Measurements from ENCODE around the gene ENOX1.

Gene ENOX1

DNA sequence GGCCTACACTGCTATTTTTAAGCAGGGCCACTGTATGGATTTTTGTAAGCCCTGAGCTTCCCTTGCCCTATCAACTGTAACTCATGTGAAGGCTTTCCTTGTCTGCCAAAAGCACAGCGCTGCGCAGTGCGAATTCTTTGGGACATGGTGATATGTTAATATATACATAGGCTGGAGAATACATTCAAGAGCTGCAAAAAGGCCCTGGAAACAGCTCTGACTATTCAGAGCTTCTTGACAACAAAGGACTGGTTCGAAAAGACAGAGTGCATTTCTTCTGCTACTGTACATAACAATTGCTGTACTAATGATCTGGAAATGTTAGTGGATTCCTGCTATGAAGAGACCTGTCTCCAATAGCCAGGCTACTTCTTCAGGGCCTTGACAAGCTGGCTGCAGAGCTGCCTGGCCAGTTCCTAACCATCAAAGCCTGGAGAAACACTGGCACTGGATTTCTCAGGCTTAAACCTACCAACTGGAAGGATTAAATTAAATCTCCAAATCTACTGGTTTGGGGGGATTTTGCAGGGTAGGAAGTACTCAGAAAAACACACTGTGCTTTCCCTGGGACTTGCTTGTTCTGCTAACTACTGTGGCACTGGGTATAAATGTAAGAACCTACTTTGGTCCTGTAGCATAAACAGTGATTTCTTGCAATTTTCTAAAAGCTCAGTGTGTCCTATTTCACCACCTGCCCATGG, 516.5 kb downstream of the ENOX1 start:
- DNase-seq, result no peak

DNA sequence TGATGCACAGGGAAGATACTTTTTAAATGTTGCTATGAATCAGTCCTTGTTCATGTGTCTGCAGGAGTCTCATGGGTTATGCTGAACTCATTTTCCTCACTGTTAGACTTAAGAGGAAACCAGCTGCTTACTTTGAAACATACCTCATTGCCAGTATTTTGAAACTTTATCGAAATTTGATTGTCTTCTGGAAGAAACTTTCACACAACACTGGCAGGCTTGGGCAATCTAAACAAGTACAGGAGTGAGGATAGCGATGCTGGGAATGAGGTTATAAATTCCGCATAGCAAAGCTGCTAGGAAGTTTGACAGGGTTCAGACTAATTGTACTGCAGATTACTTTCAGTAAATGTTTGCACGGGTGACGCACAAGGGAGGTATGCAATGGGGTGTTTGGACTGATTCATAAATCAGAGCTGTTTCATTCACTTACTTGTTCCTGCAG, 517.7 kb downstream of the ENOX1 start:
- DNase-seq, result no peak

DNA sequence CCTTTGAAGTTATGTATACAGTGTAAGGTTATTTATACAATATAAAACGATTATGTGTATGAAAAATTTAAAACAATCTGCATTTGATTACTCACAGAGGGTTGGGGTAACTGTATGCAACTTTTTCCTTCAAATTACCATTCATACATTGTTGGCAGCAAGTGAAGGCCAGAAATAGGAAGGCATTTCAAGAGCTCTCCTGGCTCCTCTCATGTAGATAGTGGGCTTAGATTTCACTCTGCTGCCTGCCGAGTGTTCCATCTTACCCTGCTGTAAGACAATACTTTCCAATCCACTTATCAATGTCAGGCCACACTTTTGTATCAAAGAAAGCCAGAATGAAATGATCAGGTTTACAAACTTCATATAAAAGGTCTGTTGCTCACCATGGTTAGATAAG, 518.1 kb downstream of the ENOX1 start:
- peak; percentile 37 for DNase-seq

DNA sequence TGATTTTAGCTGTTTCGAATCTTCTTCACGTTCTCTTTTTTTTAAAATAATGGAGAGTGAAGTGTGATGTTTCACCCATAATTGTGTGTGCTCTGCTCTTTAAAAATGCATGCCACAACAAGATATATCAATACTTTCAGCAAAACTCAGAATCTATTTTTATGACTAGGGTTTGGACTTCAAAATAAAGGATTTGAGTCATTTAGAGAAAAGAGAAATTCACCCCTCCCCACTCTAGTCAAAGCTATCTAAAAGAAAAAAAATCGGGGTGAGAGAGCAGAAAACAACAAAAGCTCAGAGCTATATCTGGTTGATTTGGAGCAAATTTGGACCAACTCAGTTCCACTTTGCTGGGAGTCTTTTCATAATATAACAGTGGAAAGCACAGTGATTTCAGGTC, 518.9 kb downstream of the ENOX1 start:
- no peak for DNase-seq

DNA sequence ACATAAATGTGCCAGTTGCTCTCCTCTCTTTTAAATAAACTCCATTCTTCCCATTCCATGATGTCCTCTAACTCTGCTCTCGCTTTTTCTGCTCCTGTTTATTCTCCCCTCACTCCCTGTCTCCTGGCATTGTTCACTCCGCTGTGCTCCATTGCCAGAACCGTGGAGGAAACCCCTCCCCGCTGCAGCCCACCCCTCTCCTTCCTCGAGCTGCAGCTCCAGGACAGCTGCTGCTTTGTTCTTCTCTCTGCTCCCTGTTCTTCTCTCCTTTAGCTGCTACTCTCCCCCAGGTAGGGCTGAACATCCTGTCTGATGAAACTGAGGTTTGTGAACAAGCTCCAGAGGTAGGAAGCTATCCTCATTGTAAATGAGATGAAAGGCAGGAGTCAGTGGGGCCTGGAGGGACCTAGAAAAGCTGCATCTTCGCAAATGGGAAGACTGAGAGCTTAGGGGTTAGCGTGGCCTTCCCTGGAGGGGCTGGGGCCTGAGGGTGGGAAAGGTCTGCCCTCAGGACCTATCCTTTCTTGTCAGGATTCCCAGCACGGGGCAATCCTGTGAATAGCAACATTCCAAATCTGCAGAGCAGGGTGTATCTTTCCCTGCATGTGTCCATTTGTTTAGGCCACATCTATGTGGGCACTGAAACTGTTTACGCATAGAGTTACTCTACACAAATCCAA, 519.7 kb downstream of the ENOX1 start:
- no peak for DNase-seq

DNA sequence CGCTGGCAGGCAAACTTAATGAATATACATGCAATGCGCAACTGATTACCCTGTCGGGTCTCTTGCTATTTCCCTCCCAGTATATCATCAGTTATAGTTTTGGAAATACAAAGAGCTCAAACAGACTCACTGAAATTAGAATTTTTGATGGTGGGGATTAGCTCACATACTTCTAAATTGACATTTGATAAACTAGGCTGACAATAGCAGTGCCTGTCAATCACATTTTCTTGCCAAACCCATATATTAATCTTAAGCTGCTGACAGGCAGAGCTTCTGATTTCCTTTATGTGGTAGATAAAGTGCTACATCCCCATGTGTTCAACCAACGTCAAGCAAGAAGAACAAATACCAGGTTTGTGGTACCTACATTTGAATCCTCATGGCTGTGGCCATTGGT, 521.7 kb downstream of the ENOX1 start:
- no peak for DNase-seq

DNA sequence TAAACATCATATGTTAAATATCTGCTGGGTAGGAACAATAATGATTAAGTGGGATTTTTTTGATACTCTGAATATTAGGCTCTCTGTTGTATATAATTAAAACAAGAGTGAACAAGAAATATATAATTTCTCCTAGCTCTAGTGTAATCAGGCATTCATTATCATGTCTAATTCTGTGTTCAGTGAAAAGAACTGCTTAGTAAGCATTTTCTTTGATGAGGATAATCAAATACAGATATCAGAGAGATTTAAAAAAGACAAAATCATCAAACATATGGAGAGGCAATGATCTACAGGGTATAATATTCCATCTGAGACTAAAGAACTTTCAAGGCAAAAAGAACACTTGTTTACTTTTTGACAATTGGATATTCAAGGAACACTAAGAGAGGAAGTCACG, 522.3 kb downstream of the ENOX1 start:
- no peak for DNase-seq

DNA sequence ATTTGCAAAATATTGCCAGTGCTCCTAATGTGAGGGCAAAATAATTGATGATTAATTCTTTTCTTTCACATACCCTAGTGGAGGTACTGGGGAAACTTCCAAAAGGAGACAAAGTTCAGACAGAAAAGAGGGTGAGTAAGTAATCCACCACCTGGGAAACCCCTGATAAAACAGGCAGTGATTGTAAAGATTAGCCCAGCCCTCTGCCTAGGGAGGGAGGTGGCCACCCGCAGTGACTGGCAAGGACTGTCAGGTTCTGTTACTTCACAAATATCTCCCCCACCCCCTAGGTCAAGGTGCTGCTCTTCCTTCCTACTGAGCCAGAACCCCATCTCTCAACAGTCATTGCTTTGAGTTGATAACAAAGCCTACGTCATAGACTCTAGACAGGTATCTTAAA, 523.7 kb downstream of the ENOX1 start:
- no peak for DNase-seq

DNA sequence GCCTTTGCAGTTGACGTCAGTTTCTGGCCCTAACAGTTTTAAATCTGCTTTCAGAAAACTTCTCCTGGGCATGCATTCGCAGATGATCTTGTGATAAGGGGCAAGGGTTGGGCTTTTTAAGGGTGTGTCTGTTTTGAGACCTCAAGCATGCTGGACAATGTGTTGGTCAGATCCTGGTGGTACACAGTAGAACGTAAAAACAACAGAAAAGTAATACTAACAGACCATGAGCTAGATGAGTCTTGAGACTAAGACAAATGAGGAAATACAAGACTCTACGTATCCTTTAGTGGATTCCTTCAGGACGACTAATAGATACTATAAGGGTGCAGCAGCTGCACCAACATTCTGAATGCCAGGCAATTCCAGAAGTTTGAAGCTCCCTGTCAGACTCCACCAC, 525.8 kb downstream of the ENOX1 start:
- DNase-seq, result no peak

DNA sequence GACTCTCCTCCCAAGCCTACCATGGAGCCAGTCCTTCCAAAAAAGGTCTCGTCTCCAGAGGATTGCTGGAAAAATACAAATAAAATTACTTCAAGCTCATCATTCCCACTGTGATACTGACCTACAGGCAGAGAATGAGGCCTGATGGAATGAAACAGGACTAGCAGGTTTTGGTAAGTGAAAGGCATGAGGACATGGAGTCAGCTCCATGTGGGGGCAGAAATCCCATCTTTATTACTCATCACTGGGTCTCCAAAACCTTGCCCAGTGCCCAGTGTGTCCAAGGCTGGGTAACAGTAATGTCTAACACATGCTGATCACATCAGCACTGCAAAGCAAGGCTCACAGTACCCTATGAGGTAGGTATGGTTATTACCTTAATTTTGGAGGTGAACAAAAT, 528.0 kb downstream of the ENOX1 start:
- DNase-seq, result no peak

DNA sequence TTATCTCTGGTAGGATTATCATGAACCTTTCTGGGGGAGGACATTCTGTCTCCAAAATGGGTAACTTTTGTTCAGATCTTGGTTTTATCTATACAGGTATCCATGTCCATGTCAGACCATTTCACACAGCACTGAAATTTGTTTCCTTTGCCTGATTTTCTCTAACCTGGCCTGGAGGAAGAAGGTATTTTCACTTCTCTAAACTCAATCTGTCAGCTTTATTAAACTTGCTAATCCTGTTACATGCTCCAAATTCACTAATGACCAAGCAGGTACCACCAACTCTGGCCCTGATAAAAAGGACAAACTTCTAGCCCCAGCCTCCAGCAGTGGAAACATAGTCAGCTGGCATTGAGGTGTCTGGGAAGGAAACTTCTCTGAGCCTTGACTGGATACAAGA, 529.0 kb downstream of the ENOX1 start:
- no peak for DNase-seq

DNA sequence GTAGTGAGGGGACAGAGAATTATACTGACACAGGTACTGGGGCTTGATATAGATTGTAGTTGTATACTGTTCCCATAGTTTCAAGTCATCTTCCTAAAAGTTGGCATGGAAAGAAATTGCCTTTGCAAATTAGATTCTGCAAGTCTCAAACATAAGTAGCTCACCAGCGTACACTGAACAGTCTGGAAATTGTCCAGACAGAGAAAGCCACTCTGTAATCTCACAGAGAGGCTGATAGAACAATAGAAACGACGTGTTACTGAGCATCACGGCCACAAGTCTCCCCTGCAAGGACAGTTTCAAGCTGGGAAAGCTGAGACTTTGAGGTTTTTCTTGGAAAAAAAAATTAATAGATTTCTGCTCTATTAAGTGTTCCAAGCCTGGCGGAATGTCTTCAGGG, 534.8 kb downstream of the ENOX1 start:
- DNase-seq, result no peak

DNA sequence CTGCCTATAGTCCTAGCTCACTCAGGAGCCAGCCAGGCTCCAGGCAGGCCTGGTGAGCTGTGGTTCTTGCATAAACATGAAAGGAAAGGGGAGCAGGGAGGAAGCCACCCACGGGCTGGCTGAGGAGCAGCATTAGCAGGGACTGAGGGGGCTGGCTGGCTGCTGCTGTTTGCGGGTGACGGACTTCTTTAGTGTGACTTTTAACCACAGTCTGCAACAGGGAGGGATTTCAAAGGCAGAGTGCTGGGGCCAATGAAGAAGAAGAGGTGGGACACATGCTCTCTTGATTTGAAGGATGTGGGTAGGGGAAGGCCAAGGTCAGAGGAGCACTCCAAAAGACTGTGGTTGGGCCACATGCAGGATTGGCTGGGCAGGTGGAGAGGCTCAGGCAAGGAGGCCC, 540.4 kb downstream of the ENOX1 start:
- DNase-seq, result no peak

DNA sequence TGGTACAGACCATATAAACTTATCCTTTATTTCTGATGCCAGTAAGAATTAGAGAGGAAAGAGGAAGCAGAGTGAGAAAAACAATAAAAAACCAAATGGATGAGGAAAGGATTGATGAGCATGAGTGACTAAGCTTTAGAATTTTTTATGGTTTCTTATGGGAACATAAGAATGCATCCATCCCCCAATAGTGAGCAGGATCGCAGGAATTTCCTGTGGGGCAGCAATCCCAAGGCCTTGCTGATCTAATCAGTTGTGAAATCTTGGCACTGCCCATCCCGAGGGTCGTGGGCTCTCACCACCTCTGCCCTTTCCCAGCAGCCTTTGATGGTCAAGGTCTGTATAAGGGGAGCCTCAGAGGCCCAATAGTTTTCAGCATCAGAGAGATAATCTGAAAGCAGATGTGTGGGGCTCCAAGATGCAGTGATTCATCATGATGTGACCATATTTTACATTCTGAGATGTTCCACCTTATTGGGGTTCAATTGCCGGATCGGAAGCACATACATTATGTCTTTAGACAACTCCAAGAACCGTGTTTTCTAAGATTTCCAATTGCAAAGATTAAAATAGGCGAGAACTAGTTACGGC, 541.3 kb downstream of the ENOX1 start:
- no peak for DNase-seq

DNA sequence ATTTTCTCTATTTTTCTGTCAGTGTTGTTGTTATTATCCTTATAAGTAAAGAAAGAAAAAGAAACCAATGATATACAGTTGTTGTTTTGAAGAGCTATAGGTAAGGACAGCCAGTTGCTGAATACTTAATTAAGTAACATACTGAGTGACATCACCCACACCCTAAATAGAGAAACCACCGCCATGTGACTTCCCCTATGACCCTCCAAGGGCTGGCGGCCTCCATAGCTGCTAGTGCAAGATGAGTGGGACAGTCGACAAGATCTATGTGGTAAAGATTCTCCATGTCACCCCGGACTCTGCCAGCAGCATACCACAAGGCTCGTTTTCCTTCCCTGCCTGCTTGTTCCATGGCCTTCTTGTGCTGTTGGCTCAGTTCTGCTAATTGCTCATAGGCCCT, 542.3 kb downstream of the ENOX1 start:
- no peak for DNase-seq

DNA sequence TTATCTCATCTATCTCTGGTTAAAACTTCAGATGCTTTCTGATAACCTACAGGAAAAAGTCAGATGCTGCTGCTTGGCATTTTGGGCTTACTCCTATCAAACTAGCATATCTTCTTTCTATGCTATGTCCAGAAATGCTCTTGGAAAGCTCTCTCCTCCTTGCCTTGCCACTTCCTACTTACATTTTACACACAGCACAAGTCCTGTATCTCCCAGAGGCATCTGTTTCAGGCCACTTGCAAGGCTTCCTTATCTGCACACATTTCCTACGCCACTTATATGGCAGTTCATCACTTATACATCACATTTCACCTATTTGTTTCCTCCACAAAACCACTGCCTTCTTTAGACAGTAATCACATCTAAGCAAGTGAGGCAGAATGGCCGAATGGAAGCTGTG, 543.1 kb downstream of the ENOX1 start:
- DNase-seq, result no peak

DNA sequence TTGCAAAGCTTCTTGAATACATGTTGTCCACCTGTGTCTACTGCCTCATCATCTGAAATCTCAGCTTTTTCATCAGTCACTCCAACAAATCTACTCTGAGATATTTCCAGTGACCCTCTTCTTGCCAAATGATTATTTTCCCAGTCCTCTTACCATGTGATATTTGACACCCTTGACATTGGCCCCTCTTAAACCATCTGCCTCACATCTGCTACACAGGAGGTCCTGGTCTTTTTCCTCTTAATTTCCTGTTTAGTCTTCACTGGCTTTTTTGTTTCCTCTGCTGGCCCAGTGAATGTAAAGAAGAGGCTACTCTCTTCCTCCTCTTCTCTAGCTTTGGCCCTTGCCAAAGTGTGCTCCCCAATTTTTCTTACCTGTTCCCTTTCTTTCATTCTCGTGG, 544.7 kb downstream of the ENOX1 start:
- peak; percentile 20 for DNase-seq

DNA sequence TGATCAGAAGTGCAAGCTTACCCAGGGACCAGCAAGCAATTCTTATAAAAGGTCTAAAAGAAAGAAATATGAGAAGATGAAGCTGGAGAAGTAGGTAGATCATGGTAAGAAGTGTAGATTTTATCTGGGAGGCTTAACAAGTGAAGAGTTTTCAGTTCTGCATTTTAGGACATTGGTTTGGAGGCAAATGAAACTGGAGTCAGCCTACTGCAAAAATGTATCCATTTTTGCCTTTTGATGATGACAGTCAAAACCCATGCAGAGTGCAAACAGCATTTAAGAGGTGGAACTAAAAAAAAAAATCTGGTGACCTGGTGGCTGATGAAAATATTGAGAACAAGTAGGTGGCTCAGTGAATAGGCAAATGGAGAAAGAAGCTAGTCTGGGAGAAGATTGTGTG, 546.5 kb downstream of the ENOX1 start:
- DNase-seq, result no peak

DNA sequence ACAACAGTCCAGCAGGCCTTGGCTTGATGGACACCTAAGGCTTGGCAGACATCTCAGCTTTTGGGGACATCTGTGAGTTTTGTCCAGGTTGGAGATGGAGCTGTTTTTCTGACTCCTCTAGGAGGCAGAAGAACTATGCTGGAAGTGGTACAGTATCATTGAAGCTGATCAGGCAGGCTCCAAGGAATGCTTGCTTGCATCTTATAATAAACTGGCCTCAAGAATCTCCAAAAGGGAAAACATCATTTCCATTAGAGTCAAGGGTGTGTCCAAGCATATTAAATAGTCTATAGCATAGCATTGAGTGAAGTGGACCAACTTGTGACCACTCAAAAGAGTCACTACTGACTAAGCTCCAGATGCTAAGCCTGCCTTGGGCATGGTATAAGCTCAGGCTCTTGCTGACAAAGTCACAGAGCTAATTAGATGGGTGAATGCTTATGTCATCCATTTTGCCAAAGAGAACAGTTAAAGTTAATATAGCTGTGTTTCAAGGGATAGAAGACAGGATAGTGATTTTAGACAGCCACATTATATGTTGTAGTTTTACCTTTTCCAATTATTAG, 547.4 kb downstream of the ENOX1 start:
- DNase-seq, result no peak

DNA sequence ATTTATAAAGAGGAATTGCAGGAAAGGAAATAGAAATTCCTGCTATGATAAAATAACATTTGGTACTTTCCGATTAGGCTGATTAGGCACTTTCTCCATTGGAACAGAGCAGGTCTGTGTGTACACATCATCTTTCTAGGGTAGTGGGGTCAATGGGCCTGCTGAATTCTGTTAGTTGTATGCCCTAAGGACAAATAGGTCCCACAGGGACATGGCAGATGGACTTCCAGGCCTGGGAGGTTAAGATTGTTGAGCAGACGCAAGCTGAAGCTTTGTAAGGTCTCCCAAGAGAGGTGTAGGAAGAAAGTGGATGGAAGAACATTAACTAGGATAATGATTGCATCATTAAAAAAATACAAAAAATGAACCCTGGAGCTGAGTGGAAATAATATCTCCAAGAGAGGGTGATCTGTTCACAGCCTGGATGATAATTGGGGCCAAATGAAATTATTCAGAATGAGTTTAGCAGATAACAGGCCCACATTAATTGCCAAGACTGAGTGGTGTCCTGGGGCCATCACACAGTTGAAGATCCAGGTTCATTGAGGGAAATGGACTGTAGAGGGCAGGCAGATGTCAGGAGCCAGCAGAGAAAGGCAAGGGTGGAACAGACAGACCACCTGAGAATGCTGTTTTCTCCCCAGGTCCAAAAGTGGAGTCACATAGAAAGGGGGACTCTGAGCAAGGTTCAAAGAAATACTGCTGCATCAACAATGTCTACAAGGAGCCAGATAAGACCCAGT, 548.3 kb downstream of the ENOX1 start:
- DNase-seq, result no peak

DNA sequence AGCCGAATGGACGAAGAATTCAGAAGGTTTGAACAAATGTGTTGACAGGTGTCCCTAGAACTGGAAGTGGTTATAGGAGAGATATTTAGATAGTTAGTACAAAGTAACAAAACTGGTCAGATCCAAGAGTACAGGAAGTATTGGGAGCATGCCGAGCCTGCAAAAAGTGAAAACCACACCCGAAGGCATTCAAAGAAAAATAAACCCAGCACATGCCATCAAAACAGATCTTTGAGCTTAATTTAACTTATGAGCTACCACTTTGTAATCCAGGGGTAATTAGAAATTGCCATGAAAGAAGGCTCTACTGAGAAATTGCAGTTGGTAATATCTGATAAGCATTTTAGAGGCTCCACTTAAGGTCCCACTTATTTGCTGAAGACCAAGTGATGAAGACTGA, 549.2 kb downstream of the ENOX1 start:
- DNase-seq, result no peak

DNA sequence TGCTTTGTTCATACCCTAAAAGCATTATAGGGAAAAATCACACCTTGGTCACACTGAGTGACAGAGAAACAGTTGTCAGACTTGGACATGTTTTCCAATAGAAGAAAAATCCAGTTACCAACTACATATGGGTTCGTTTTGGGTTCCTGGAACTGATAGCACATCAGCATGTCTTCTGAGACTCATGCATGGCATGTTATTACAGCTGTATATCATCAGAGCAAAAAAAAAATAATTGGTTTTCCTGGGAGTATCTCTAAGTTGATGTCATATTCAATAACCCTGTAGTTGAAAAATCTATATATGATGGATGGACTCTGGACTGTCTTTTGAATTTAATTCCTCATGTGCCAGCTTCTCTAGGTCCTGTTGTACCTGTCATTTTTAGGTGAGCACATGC, 551.7 kb downstream of the ENOX1 start:
- no peak for DNase-seq

DNA sequence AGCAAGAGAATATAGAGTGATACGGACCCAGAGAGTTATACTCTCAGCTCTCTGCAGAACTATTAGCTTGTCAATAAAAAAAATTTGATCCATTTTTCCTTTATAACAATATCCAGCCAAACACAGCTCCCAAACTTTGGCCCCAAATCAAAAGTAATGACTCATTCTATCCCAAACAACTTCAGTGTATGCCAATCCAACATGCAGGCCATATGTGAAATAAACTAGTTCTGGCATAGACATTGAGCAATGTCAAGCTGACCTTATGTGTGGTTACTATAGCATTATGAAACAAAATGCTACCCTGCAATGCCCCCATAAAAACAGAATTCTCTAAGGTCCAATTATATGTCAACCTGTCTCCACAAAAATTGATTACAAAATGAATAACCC, 553.9 kb downstream of the ENOX1 start:
- no peak for DNase-seq

Measured in NCI-H1092 treated with DMSO at 0.1 percent for 48 hours (cell line).